GM23248 (cell line): Measurements from ENCODE around the gene PNPLA7.

Experiments
- EZH2 ChIP-seq: fragments of 200-600 bp; sonication (generic); IDR thresholded peaks from 2 replicates; pipeline ENCODE4 v1.6.1; 2018; ENCODE audit warnings: antibody characterized with exemption, mild to moderate bottlenecking; ENCODE audit not compliant: insufficient read depth, poor library complexity, severe bottlenecking
- EZH2phosphoT487 ChIP-seq: fragments of 200-600 bp; sonication (generic); IDR thresholded peaks from 2 replicates; pipeline ENCODE4 v1.6.1; 2018; ENCODE audit warnings: antibody characterized with exemption, moderate library complexity, mild to moderate bottlenecking, low read depth; ENCODE audit not compliant: insufficient read depth

GRCh38 chr9:137432687-137433348, 117.4 kb downstream of the PNPLA7 start:
- no peak for TF ChIP-seq EZH2
- no peak for TF ChIP-seq EZH2phosphoT487
